ENCODE results near the gene LCN2. TPM values are rescaled to one million over a fixed set of nuclear protein-coding genes. Genes with fewer than 3 reads are reported as not detected.

The LCN2 gene
- total RNA-seq, 1 donor from 2014 or later, result 85.5 TPM

DNA sequence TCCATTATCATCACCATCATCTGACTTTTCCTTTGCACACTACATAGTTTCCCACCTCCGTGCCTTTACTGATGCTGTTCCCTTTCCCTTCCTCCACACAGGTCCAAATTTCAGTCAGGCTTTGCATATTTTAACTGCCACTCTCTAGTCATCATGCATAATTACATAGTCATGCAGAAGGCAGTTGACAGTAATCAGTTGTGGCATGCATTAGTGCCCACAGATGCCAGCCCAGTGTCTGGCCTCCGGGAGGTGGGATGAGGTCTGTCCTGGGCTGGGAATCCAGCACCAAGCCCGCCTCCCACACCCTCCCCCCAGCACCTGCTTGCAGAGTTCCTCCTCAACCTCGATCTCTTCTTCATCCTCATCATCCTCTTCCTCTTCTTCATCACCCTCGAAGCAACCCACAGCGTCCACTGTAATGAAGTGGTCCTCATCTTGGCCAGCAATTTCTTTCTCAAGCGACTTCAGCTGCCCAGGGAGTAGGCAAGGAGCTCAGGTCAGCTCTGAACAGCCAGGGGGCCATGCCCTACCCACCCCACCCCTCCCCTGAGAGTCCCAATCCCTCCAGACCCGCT, 19.6 kb downstream of the LCN2 start:
- no peak for DNase-seq (ENCODE audit: low spot score)

DNA sequence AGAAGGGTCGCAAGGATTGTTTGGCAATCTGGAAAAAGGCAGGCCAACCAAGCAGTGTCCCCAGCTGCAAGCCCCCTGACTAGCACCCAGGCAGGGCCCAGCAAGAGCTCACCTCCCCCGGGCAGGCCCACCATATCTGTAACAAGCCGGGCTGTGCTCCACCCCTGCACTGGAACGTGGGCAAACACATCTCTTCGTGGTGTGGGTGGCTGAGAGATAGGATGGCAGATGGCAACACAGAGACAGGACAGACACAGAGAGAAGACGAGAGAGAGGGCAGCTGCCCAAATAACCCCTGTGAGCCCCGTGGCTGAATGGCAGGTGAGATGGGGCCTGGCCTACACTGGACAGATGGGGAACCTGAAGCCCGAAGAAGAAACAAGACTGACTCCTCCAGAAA, 20.2 kb downstream of the LCN2 start:
- no peak for DNase-seq (ENCODE audit: low spot score)

DNA sequence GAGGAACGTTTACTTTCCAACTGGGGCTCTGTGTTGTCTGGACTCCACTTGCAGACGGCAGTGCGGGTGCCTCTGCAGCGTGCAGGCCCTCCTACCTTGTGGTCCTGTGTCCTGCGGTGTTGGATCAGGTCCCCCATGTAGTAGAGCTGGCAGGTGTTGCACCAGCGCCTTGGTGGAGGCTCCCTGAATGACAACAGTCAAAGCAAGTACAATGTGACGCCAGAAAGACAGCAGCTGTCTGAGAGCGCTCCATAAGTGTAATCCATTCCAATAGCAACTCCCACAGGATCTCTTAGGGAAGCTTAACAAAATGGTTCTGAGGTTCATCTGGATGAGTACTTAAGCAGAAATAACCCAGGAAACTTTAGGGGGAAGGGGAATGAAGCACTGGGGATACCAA, 20.7 kb downstream of the LCN2 start:
- DNase-seq (ENCODE audit: low spot score), result no peak

DNA sequence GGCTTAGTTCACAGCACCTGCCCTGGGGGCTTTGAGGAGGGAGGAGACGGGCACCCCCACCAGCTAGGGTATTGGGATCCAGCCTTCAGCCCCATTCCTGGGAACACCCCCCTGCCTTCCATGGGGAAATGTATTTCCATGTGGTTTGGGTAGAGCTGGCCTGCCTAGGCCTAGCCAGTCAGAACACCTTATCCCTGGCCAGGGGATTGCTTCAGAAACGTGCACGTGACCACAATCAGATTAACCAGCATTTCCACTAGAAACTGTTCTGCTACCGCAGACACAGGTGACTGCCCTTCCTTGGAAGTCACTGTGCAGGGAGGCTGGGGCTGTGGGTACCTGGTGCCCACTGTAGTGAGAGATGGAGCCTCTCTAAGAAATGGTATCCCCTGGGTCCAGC, 24.8 kb downstream of the LCN2 start:
- DNase-seq (ENCODE audit: low spot score), result no peak

DNA sequence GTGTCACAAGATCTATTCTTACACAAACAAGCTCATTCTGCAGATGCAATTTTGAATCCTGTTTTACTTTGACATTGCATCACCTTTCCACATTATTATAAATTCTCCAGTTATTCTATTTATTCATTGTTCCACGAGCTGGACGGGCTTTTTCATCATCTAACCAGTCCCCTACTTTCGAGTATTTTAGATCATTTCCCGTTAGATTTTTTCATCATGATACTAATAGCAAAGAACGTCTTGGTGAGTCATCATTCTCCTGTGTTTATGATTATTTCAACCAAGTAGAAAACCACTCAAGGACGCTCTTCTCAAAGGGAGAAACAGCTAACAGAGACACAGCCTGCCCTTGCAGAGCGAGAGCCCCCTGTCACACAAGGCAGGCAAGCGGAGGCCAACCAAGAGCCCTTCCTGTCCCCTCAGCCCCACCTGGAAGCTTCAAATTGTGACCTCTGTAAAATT, 25.9 kb downstream of the LCN2 start:
- DNase-seq (ENCODE audit: low spot score), result no peak

DNA sequence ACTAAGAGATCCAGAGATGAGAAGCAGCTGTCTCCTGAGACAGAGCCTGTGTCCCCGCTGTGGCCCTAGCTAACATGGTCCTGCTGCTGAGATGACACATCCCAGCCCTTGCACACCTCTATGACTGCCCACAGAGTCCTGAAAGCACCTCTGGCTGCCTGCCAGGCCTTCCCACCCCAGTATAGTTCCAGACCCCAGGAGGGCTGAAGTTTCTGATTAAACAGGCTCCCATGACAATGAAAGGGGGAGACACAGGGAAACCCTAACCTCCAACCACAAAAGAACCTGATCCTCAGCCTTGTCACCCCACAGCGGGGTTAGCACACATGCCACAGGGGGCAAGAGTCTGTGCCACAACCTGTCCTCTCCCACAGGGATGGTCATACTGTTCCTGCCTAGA, 26.5 kb downstream of the LCN2 start:
- no peak for DNase-seq (ENCODE audit: low spot score)

DNA sequence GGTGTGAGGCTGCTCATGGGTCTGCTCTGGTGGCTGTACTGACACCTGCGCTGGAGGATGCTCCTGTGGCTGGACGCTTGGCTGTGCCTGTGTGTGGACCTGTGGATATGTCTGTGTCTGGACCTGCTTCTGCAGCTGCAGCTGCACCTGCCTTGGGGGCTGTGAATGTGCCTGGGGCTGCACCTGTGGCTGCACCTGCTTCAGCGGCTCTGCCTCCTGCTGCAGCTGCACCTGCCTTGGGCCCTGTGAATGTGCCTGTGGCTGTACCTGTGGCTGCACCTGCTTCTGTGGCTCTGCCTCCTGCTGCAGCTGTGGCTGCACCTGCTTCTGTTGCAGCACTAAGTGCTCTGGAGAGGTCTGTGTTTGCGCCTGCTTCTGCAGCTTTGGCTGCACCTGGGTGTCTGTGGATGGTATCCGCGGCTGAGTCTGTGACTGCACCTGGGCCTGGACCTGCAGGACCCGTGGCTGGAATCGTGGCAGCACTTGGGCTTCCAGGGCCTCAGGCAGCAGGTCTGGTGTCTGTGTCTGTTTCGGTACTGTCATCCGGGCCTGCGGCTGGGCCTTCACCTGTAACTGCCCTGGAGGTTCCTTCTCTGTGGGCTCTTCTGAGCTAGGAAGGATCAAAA, 29.7 kb downstream of the LCN2 start:
- DNase-seq (ENCODE audit: low spot score), result no peak

DNA sequence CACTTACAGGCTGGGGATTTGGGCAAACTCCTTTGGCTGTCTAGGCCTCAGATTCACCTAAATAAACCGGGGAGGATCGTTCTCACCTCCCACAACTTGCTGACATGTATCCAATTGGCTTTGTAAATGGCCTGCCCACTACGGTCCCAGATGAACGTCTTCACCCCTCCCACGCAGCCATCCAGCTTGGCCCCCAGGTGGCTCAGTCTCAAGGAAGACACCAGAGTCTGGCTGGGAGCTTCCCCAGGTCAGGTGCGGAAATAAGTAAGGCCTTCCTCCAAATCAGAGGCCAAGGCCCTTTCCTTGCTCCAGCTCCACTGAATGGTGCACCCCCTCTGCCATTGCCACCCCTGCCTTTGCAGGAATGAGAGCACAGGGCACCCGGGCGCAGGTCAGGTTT, 30.7 kb downstream of the LCN2 start:
- no peak for DNase-seq (ENCODE audit: low spot score)

DNA sequence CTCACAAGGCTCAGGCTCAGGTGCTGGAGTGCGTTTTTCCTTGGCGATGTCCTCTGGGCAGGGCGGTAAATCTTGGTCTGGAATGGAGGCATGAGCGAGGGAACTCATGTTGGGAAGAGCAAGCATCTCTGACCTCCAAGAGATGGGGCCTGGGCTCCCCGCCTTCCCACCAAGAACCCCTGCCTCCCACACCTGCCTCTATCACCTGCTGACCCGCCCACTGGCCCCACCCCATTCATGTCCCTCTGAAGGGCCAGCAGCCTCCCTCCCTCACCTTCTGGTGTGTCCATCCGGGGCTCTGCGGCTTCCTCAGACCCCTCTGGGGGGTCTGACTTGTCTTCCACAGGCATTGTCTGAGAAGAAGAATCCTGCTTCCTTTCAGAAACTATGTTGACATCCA, 31.2 kb downstream of the LCN2 start:
- no peak for DNase-seq (ENCODE audit: low spot score)

DNA sequence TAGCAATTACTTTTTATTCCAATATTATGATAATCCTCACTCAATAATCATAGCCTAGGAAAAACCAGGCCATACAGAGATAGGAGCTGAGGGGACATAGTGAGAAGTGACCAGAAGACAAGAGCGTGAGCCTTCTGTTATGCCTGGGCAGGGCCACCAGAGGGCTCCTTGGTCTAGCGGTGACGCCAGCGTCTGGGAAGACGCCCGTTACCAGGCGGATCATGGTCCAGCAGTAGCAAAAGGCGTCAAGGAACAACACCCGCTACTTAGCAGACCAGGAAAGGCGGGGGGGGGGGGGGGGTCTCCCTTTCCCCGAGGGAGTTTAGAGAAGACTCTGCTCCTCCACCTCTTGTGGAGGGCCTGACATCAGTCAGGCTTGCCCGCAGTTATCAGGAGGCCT, 32.2 kb downstream of the LCN2 start:
- peak; percentile 53 for DNase-seq (ENCODE audit: low spot score)

DNA sequence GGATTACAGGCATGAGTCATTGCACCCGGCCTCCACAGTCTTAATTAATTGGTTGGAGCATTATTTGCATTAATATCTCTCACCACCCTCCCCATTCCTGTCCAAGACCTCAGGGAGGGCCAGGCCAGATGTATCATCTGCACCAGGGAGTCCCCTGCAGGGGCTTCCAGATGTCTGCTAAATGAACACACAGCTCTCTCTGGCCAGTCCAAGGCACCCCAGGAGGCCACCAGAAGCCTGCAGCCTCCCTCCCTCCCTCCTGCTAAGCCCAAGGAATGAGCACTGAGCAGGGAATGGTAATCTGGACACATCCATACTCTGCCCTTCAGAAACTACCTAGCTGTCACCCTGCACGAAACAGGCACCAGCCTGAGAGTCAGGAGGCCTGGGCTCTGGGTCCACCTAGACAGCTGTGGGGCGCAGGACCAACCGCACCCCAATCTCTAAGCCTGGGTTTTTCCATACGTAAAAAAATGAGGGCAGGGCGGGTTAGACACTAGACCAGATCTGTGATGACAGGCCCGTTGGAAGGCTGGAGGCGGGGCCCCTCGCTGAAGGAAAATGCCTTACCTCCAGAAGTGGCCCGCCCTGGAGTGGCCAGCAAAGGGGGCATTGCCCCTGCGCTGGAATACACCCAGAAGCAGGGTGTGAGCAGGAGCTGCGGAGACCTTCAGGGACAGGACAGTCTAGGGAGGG, 33.8 kb downstream of the LCN2 start:
- no peak for DNase-seq (ENCODE audit: low spot score)

DNA sequence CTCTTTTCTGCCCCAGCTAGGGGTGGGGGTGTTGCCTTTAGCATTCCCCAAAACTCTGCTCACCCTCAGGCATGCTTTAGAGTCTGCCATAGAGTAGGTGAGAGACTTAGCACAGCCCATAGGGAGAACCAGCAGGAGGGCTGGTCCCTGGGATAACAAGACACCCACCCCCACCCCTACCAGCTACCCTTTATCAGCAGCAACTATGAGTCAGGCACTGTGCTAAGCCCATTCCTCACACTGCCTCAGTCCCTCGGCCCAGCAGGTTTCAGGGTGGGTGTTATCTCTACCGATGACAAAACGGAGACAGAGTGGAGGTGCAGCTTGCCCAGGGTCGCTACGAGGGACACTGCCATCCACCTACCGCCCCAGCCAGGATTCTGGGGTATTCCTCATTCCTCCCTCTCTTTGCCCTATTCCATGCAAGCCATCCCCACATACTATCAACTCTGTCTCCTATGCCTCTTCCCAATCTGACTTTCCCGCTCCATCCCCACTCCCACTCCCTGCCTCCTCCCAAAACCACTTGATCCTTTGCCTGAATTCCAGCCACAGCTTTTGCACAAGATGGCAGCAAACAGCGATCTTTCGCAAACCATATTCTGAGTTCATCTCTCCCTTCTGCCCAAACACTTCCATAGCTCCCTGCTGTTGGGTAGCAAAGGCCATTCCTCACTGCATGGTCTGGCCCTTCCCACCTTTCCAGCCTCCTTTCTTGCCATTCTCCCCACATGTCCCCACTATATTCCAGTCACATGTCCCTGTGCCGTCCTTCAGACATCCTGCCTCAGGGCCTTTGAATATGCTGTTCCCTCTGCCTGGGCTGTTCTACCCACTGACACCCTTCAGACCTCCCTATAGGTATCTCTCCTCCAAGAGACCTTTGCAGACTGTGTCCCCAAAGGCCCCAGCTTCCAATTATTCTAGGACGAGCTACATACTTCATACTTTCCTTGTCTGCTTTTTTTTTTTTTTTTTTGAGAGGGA, 37.0 kb downstream of the LCN2 start:
- no peak for DNase-seq (ENCODE audit: low spot score)

DNA sequence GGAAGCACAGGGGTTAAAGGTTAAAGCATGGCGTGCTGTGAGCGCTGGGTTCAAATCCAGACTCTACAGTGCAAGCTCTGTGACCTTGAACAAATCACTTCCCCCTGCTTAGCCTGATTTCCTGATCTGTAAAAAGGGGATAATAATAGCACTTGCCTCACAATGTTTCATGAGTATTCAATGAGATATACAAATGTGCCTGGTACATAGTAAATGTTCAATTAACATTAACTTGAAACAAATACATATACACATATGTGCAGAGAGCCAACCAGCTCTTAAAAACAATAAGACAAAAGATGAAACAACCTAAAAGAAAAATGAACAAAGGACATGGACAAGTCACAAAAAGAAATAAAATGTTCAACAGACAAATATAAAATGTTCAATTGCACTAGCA, 38.1 kb downstream of the LCN2 start:
- no peak for DNase-seq (ENCODE audit: low spot score)

DNA sequence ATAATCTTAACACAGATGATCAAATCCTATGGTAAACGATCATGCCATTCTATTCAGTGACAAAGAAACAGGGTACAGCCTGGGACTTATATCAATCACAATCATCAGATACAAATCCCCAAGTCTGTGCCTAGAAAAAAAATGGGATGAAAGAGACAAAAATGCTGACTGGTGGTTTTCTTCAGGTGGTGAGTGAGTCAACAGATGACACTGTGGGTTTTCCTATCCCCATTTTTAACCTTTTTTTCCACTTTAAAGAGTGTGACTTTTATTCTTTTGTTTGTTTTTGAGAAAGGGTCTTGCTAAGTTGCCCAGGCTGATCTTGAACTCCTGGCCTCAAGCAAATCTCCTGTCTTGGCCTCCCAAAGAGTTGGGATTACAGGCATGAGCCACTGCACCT, 39.0 kb downstream of the LCN2 start:
- no peak for DNase-seq (ENCODE audit: low spot score)

DNA sequence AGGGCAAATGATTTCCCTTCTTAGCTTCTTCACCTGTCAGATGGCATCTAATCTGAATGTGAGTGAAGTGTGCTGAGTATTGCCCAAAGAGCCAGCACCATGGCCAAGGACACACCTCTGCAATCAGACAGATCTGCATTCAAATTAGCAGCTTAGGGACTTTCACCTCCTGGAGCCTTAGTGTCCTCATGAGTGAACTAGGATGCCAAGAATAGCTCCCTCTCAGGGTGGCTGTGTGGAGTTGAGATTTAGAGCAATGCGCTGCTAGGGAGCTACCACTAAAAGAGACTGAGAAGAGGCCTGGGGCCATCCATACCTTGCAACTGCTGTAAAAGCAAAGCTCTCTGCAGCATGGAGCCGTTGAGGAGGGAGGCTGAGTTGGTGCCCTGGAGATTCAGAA, 40.8 kb downstream of the LCN2 start:
- DNase-seq (ENCODE audit: low spot score), result no peak

DNA sequence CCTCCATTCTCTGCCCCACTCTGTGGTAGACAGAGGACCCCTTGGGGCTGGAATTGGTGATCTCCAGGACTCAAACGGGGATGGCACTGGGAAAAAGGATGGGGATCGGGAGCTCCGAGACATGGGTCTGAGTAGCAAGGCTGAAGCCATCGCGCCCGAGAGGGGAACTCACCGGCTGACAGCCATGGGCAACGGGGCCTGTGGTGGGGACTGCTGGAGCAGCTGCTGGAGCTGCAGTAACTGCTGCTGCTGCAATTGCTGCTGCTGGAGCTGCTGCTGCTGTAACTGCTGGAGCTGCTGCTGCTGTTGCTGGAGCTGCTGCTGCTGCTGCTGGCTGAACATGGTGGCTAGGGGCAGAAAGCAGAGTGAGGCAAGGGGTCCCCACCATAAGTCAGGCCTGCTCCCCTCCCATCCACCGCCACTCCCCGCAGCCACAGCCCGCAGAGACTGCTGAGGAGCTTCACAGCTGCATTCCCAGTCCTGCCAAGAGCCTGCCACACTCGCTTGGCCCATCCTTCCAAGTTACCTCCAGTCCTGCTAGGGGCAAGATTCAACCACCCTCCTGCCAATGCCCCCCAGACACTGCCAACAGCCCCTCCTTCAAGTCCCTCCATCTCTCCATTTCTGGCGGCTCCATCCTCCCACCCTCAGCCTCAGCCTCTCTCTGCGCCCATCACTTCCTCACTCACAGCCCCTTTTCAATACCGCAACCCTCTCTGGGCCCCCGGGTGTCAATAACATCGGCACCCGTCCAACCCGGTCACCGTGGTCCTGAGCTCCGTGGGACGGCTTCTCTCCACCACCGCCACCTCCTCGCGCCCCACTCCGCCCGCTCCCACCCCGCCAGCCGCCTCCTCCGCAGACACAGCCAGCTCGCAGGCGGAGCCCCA, 41.5 kb downstream of the LCN2 start:
- DNase-seq (ENCODE audit: low spot score), result no peak

DNA sequence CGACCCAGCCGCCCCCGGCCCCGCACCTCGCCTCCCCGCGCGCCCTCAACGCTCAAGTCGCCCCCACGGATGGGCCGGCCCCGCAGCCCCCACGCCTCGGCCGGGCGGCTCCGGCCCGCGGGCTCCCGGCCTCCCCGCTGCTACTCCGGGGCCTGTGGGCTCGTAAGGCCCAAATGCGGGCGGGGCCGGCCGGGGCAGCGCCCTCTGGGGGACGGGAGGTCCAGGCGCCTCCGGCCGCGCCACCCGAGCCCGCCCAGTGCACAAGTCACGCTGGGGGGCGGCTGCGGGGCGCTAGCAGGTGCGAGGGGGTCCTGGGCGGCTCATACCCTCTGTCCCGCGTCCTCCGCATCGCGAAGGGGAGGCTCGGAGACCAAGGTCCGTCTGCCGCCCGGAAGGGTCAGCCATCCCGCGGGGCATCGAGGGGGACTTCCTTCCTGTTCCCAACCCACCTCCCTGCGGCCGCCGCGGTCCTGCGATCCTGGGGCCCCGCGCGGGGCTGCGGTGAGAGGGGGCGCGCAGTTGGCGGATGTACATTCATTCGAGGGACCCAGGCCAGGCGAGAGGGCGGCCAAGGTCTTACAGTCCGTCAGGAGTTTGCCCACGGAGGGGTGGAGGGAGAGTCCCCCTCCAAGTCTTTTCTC, 42.3 kb downstream of the LCN2 start, which contains the start of gene CIZ1:
Gene CIZ1, minus strand, starts transcription at position 167 of the 641 bp plus-strand sequence. CDS start 715 bp downstream, outside the sequence.
- DNase-seq (ENCODE audit: low spot score), result peak; percentile 75

DNA sequence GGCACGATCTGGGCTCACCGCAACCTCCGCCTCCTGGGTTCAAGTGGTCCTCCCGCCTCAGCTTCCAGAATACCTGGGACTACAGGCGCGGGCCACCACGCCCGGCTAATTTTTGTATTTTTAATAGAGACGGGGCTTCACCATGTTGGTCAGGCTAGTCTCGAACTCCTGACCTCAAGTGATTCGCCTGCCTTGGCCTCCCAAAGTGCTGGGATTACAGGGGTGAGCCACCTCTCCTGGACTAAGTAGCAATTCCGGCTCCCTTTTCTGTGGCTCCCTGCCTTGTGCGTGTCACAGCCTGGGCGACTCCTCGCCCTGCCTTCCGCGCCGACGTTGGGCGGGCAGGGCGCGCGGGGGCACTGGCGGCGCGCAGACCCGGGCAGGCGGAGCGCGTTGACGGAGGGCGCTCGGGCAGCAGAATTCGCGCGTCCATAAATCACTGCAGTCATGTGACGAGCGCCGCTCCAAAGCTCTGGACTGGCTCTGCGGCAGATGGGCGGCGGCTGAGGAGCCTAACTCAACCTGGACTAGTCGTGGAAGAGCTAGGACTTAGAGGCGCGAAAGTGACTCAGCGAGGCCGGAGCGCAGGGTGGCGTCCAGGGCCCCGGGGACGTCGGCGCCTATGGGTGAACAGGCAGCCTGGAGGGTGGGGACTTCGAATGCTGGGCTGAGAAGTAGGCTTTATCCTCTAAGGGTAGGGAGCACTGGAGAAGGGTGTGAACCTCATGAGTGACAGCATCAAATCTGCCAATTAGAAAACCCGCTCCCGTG, 43.5 kb downstream of the LCN2 start:
- peak; percentile 80 for DNase-seq (ENCODE audit: low spot score)

DNA sequence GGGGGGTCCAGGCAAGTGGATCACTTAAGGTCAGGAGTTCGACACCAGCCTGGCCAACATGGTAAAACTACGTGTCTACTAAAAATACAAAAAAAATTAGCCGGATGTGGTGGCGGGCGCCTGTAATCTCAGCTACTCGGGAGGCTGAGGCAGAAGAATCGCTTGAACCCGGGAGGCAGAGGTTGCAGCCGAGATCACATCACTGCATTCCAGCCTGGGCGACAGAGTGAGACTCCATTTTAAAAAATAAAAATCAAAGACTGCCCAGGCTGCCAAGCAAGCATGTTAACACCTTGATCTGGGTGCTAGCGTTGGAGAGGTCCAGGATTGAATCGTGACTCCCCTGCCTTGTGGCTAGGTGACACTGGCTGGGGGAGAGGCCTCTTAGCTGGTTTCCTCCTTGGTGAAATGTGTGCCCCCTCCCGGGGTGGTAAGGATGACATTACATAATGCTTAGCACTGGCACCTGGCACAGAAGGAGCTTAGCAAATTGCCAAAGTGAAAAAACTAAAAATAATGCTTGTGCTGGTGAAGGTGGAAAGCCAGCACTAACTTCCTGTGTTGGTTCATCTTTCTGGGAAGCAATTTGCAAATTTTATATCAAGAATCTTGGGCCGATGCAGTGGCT, 44.3 kb downstream of the LCN2 start:
- no peak for DNase-seq (ENCODE audit: low spot score)

Measured in mucosa of gallbladder (tissue), 1 donor.